Skin of body (tissue), 2 donors: ENCODE measurements around the gene ING3. TPM values are rescaled to one million over a fixed set of nuclear protein-coding genes. Genes with fewer than 3 reads are reported as not detected.

Experiments used
- DNase-seq: peaks from one replicate; lab custom pipeline; 2025; lab: John Stamatoyannopoulos, UW
- total RNA-seq: library from RNA; depleted of rRNA; stranded (reverse); fragments of >200 nt; gene quantifications from one replicate; pipeline ENCODE4 v1.2.3, GENCODE V29; 2014

The ING3 gene
- total RNA-seq, 1 donor from 2014 or later = 14.8 TPM

- peak; percentile 86 for DNase-seq
These were observed 38.1 kb downstream of the ING3 start, which contains the start of gene CPED1 for GRCh38 chr7:120988591-120989256. Gene CPED1, plus strand, starts transcription at chr7:120988711. Its CDS starts 911 bp downstream, at chr7:120989622.

- peak; percentile 63 for DNase-seq
These were observed 39.0 kb downstream of the ING3 start for GRCh38 chr7:120989257-120990220.

- peak; percentile 75 for DNase-seq
These were observed 40.0 kb downstream of the ING3 start for GRCh38 chr7:120990468-120991118.

GRCh38 chr7:120991161-120991560 lies 40.6 kb downstream of the ING3 start:
- peak; percentile 75 for DNase-seq

- peak; percentile 67 for DNase-seq
These were observed 41.0 kb downstream of the ING3 start for GRCh38 chr7:120991581-120991980.

- DNase-seq = peak; percentile 25
These were observed 41.8 kb downstream of the ING3 start for GRCh38 chr7:120992272-120992964.

GRCh38 chr7:120992965-120993494 lies 42.5 kb downstream of the ING3 start:
- DNase-seq = peak; percentile 98

GRCh38 chr7:120993553-120994191 lies 43.1 kb downstream of the ING3 start:
- DNase-seq = no peak

- DNase-seq = no peak
These were observed 44.2 kb downstream of the ING3 start for GRCh38 chr7:120994512-120995410.

- no peak for DNase-seq
These were observed 45.1 kb downstream of the ING3 start for GRCh38 chr7:120995654-120996053.

- DNase-seq = peak; percentile 93
These were observed 45.9 kb downstream of the ING3 start for GRCh38 chr7:120996333-120996987.

- no peak for DNase-seq
These were observed 46.4 kb downstream of the ING3 start for GRCh38 chr7:120996988-120997345.

- DNase-seq = peak; percentile 24
These were observed 47.4 kb downstream of the ING3 start for GRCh38 chr7:120997882-120998474.

- DNase-seq = no peak
These were observed 47.9 kb downstream of the ING3 start for GRCh38 chr7:120998520-120998919.

- no peak for DNase-seq
These were observed 48.5 kb downstream of the ING3 start for GRCh38 chr7:120998996-120999565.

- peak; percentile 88 for DNase-seq
These were observed 49.8 kb downstream of the ING3 start for GRCh38 chr7:121000081-121000983.
